DMS153 (cell line): ENCODE measurements around the gene GABPB1.
"Not testable (repeated sequence)": the region's sequence is repeated elsewhere in the genome, so short reads cannot be mapped to it uniquely, and the experiment has no call there.

Experiments used
- DNase-seq: peaks from one replicate; lab custom pipeline; 2025; lab: John Stamatoyannopoulos, UW

The GABPB1 gene

GRCh38 chr15:50354838-50355618 lies at the start of gene GABPB1:
GABPB1 (minus strand) TSS chr15:50355198; CDS start chr15:50309798, 45,400 bp downstream.
- DNase-seq, result peak; percentile 69

- not testable (repeated sequence) for DNase-seq
These were observed 36.6 kb upstream of the GABPB1 start for GRCh38 chr15:50391561-50391960.

- DNase-seq, result no peak
These were observed 35.7 kb upstream of the GABPB1 start for GRCh38 chr15:50390554-50391264.

GRCh38 chr15:50382408-50382807 lies 27.4 kb upstream of the GABPB1 start:
- DNase-seq, result not testable (repeated sequence)

GRCh38 chr15:50381438-50381837 lies 26.4 kb upstream of the GABPB1 start:
- no peak for DNase-seq

- no peak for DNase-seq
These were observed 25.1 kb upstream of the GABPB1 start for GRCh38 chr15:50380089-50380488.

GRCh38 chr15:50379413-50379812 lies 24.4 kb upstream of the GABPB1 start:
- not testable (repeated sequence) for DNase-seq

- no peak for DNase-seq
These were observed 23.8 kb upstream of the GABPB1 start for GRCh38 chr15:50378776-50379175.

- no peak for DNase-seq
These were observed 23.1 kb upstream of the GABPB1 start for GRCh38 chr15:50377867-50378751.

- not testable (repeated sequence) for DNase-seq
These were observed 14.6 kb upstream of the GABPB1 start for GRCh38 chr15:50369564-50369963.

GRCh38 chr15:50365971-50366370 lies 11.0 kb upstream of the GABPB1 start:
- DNase-seq, result no peak

- no peak for DNase-seq
These were observed 10.6 kb upstream of the GABPB1 start for GRCh38 chr15:50365570-50365969.

- DNase-seq, result no peak
These were observed 8.6 kb upstream of the GABPB1 start for GRCh38 chr15:50363612-50364011.

GRCh38 chr15:50361756-50362155 lies 6.8 kb upstream of the GABPB1 start:
- DNase-seq, result no peak

GRCh38 chr15:50358845-50359244 lies 3.8 kb upstream of the GABPB1 start:
- DNase-seq, result no peak

- no peak for DNase-seq
These were observed 982 bp upstream of the GABPB1 start for GRCh38 chr15:50355980-50356379.

GRCh38 chr15:50355619-50355905 lies 564 bp upstream of the GABPB1 start:
- no peak for DNase-seq

- peak; percentile 1 for DNase-seq
These were observed 792 bp downstream of the GABPB1 start for GRCh38 chr15:50353975-50354837.

GRCh38 chr15:50353251-50353974 lies 1.6 kb downstream of the GABPB1 start:
- DNase-seq, result no peak

- no peak for DNase-seq
These were observed 4.4 kb downstream of the GABPB1 start for GRCh38 chr15:50350621-50351020.

GRCh38 chr15:50345298-50345697 lies 9.7 kb downstream of the GABPB1 start:
- no peak for DNase-seq
